Trophoblast cell (in vitro differentiated cells and primary cell): Measurements from ENCODE around the gene KRTAP10-4.

Source experiments
- DNase-seq, 2 donors: peaks; one replicate each; pipeline ENCODE4 v3.0.0-alpha.2; 2016
- H2AFZ ChIP-seq: 2 replicates; pipeline ENCODE4 v1.6.1; 2013; ENCODE audit warnings: low read length, moderate library complexity, mild to moderate bottlenecking; ENCODE audit not compliant: insufficient read depth, poor library complexity
- H2AK5ac ChIP-seq: 2 replicates; pipeline ENCODE4 v1.6.1; 2013; ENCODE audit warnings: mild to moderate bottlenecking, low read length
- H2BK120ac ChIP-seq: 2 replicates; pipeline ENCODE4 v1.6.1; 2013; ENCODE audit warnings: low read length, mild to moderate bottlenecking, moderate library complexity; ENCODE audit not compliant: insufficient read depth, poor library complexity
- H2BK12ac ChIP-seq: 2 replicates; pipeline ENCODE4 v1.6.1; 2013; ENCODE audit warnings: mild to moderate bottlenecking, low read length, moderate library complexity
- H2BK5ac ChIP-seq: 2 replicates; pipeline ENCODE4 v1.6.1; 2013; ENCODE audit warnings: low read length, low read depth, moderate library complexity, mild to moderate bottlenecking; ENCODE audit not compliant: poor library complexity
- H3K14ac ChIP-seq: 2 replicates; pipeline ENCODE4 v1.6.1; 2013; ENCODE audit warnings: mild to moderate bottlenecking, low read length
- H3K18ac ChIP-seq: 2 replicates; pipeline ENCODE4 v1.6.1; 2013; ENCODE audit warnings: mild to moderate bottlenecking, low read length
- H3K23ac ChIP-seq: 2 replicates; pipeline ENCODE4 v1.6.1; 2013; ENCODE audit warnings: low read length
- H3K27ac ChIP-seq: 2 replicates; pipeline ENCODE4 v1.5.1; 2013; ENCODE audit warnings: low read depth, mild to moderate bottlenecking, inconsistent platforms, low read length, moderate library complexity
- H3K27me3 ChIP-seq: 2 replicates; pipeline ENCODE4 v1.6.1; 2013; ENCODE audit warnings: inconsistent platforms, mild to moderate bottlenecking, low read length, moderate library complexity; ENCODE audit not compliant: insufficient read depth
- H3K36me3 ChIP-seq, 2 experiments: 1 replicate in 1 of 2; 2 replicates in 1 of 2; pipeline ENCODE4 v1.6.1; 2013; ENCODE audit warnings: low read length in 2 of 2, mild to moderate bottlenecking in 2 of 2, moderate library complexity in 1 of 2; ENCODE audit not compliant: insufficient read depth in 2 of 2, control insufficient read depth in 1 of 2
- H3K4ac ChIP-seq: 2 replicates; pipeline ENCODE4 v1.6.1; 2013; ENCODE audit warnings: low read depth, mild to moderate bottlenecking, low read length, moderate library complexity
- H3K4me1 ChIP-seq, 2 experiments: 1 replicate in 1 of 2; 2 replicates in 1 of 2; pipeline ENCODE4 v1.6.1; 2013; ENCODE audit warnings: low read length in 2 of 2, mild to moderate bottlenecking in 2 of 2, moderate library complexity in 1 of 2; ENCODE audit not compliant: insufficient read depth in 2 of 2, control insufficient read depth in 1 of 2
- H3K4me2 ChIP-seq: 2 replicates; pipeline ENCODE4 v1.6.1; 2013; ENCODE audit warnings: inconsistent platforms, mild to moderate bottlenecking, low read length, moderate library complexity
- H3K4me3 ChIP-seq: 2 replicates; pipeline ENCODE4 v1.5.1; 2013; ENCODE audit warnings: mild to moderate bottlenecking, low read depth, low read length, inconsistent platforms
- H3K79me1 ChIP-seq: one replicate; pipeline ENCODE4 v1.6.1; 2013; ENCODE audit warnings: low read length
- H3K79me2 ChIP-seq: 2 replicates; pipeline ENCODE4 v1.6.1; 2013; ENCODE audit warnings: low read length, mild to moderate bottlenecking; ENCODE audit not compliant: control insufficient read depth, insufficient read depth, poor library complexity
- H3K9ac ChIP-seq: 2 replicates; pipeline ENCODE4 v1.6.1; 2013; ENCODE audit warnings: mild to moderate bottlenecking, low read length
- H3K9me3 ChIP-seq: 2 replicates; pipeline ENCODE4 v1.6.1; 2013; ENCODE audit warnings: low read depth, mild to moderate bottlenecking, control low read depth, inconsistent platforms, low read length; ENCODE audit not compliant: insufficient read depth
- H4K12ac ChIP-seq: 2 replicates; pipeline ENCODE4 v1.6.1; 2013; ENCODE audit warnings: low read depth, mild to moderate bottlenecking, low read length, moderate library complexity
- H4K8ac ChIP-seq: 2 replicates; pipeline ENCODE4 v1.6.1; 2013; ENCODE audit warnings: low read depth, mild to moderate bottlenecking, low read length, moderate library complexity
- H4K91ac ChIP-seq: one replicate; pipeline ENCODE4 v1.6.1; 2013; ENCODE audit warnings: low read depth, mild to moderate bottlenecking, low read length, moderate library complexity
- WGBS: extraction: QIAGEN DNeasy Blood & Tissue Kit; methylation state at CpG from one replicate; pipeline ENCODE4 v1.1.7; 2013; ENCODE audit warnings: missing lambda C conversion rate; ENCODE audit not compliant: insufficient read length, insufficient coverage; ENCODE audit errors: extremely low coverage; 5-methylcytosine and 5-hydroxymethylcytosine counted together

Gene KRTAP10-4

GRCh38 chr21:44552681-44553080, 20.8 kb upstream of the KRTAP10-4 start:
- H2BK12ac ChIP-seq = no peak overlapping the region
- H3K27ac ChIP-seq = no peak overlapping the region
- H2AK5ac ChIP-seq = no peak overlapping the region
- H3K18ac ChIP-seq = no peak overlapping the region
- H3K27me3 ChIP-seq = no peaks in the 10 kb centered on the region
- H3K23ac ChIP-seq = no peak overlapping the region
- H4K91ac ChIP-seq = no peak overlapping the region
- H4K8ac ChIP-seq = no peak overlapping the region
- no peak overlapping the region for H3K4ac ChIP-seq
- peaks cover 0 to 10% of the 10 kb centered on the region in 2 experiments for H3K4me1 ChIP-seq
- peaks cover 6% of the 10 kb centered on the region for H3K9me3 ChIP-seq
- no peaks in the 10 kb centered on the region for H3K79me2 ChIP-seq
- no peak overlapping the region for H3K14ac ChIP-seq
- peaks cover 0 to 2% of the 10 kb centered on the region in 2 experiments for H3K36me3 ChIP-seq
- no peak overlapping the region for H2AFZ ChIP-seq
- no peak overlapping the region for H3K4me3 ChIP-seq
- H3K79me1 ChIP-seq = peaks cover 11% of the 10 kb centered on the region
- H4K12ac ChIP-seq = no peak overlapping the region
- no peak overlapping the region for H2BK5ac ChIP-seq
- no CpG with 5 or more reads among the region's 13 CpGs for WGBS
- DNase-seq = no peak
- H3K9ac ChIP-seq = no peak overlapping the region
- no peak overlapping the region for H3K4me2 ChIP-seq
- no peak overlapping the region for H2BK120ac ChIP-seq

DNA sequence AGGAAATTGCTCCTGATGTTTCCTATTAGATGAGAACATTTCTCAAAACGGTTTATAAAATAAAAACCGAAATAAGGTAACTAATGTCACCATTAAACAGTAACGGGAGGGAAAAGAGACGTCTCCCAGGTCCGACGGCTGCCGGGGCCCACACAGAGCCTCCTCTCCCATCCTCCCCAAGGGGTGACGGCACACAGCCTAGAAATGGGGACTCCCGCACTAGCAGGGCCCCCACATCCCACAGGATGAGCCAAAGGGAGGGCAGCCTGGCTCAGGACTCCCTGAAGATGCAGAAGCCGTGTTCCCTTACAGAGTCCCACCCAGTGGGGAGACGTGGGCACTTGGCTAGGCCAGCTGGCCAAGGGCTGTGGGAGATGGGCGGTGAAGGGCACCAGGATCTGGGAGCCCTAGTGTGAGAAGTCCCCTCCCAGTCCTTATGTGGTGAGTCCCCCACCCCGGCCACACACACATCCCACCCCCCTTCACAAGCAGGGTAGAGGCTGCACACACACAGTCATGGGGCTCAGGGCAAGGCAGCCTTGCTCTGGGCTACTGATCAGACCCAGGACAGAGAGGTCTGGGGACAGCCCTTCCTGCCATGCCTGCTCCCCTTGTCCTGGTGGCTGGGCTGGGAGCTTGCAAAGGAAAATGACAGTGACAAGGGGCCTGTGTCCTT, 18.2 kb upstream of the KRTAP10-4 start:
- Histone ChIP-seq H3K14ac (no peak overlapping the region), H3K79me1 (no peaks in the 10 kb centered on the region), H3K23ac (no peak overlapping the region), H3K4me2 (no peak overlapping the region), H2BK5ac (no peak overlapping the region), H3K36me3 (no peaks in the 10 kb centered on the region), H3K4me3 (no peak overlapping the region), H2AFZ (no peak overlapping the region), H4K12ac (no peak overlapping the region), H3K9ac (no peak overlapping the region), H3K4ac (no peak overlapping the region), H2AK5ac (no peak overlapping the region), H2BK12ac (no peak overlapping the region), H3K9me3 (peaks cover 4% of the 10 kb centered on the region), H3K18ac (no peak overlapping the region), H3K27ac (no peak overlapping the region), H3K79me2 (no peaks in the 10 kb centered on the region), H4K8ac (no peak overlapping the region), H3K4me1 (peaks cover 0 to 2% of the 10 kb centered on the region in 2 experiments), H3K27me3 (no peaks in the 10 kb centered on the region), H4K91ac (no peak overlapping the region), H2BK120ac (no peak overlapping the region)
- WGBS = no CpG with 5 or more reads among the region's 13 CpGs
- no peak for DNase-seq

- Histone ChIP-seq H3K9me3 (peaks cover 2% of the 10 kb centered on the region), H3K36me3 (no peaks in the 10 kb centered on the region), H3K4me3 (no peak overlapping the region), H3K23ac (no peak overlapping the region), H3K4ac (no peak overlapping the region), H4K12ac (no peak overlapping the region), H4K8ac (no peak overlapping the region), H3K79me1 (no peaks in the 10 kb centered on the region), H3K27ac (no peak overlapping the region), H2BK5ac (no peak overlapping the region), H3K4me1 (peaks cover 0 to 2% of the 10 kb centered on the region in 2 experiments), H3K27me3 (no peaks in the 10 kb centered on the region), H3K9ac (no peak overlapping the region), H4K91ac (no peak overlapping the region), H3K14ac (no peak overlapping the region), H2BK120ac (no peak overlapping the region), H2AK5ac (no peak overlapping the region), H3K18ac (no peak overlapping the region), H2BK12ac (no peak overlapping the region), H2AFZ (no peak overlapping the region), H3K4me2 (no peak overlapping the region), H3K79me2 (no peaks in the 10 kb centered on the region)
- DNase-seq = no peak
- WGBS = no CpG with 5 or more reads among the region's 9 CpGs
These were observed 16.6 kb upstream of the KRTAP10-4 start for GRCh38 chr21:44556879-44557278.

DNA sequence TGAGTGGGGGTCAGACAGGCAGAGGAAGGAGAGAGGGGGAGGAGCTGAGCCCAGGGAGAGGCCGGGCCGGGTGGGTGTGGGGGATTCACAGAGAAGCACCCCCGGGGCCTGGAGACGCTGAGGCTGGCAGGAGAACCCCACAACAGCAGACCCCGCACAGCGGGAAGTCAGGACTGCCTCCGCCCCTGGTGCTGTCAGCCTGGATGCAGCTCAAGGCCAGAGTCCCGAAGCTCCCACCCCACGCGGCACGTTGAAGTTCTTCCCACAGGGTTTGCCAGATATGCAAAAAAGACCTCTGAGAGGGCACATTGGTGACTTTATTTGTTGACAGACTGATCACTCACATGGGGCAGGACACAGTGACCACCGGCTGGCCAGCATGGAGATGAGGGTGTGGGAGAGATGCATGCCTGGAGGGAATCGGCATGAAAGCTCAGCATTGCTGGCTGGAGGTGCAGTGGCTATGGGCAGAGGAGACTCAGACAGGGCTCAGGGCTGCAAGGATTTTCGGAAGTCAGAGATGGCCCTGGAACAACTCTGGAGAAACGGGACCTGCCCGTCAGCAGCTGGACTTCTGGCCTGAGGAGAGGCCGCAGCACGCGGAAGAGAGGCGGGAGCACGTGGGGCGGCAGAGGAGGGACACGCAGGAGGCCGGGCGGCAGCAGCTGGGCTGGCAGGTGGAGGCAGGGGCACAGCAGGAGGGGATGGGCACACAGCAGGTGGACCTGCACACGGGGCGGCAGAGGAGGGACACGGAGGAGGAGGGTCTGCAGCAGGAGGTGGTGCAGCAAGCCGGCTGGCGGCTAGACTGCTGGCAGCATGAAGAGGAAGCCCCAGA, 15.8 kb upstream of the KRTAP10-4 start:
- Histone ChIP-seq H2AK5ac (no peak overlapping the region), H4K91ac (no peak overlapping the region), H3K4me3 (no peak overlapping the region), H3K18ac (no peak overlapping the region), H3K27ac (no peak overlapping the region), H3K4me2 (no peak overlapping the region), H3K4ac (no peak overlapping the region), H2BK120ac (no peak overlapping the region), H3K23ac (no peak overlapping the region), H4K12ac (no peak overlapping the region), H3K79me2 (no peaks in the 10 kb centered on the region), H3K14ac (no peak overlapping the region), H3K9me3 (peaks cover 2% of the 10 kb centered on the region), H3K36me3 (no peaks in the 10 kb centered on the region), H2AFZ (no peak overlapping the region), H3K79me1 (no peaks in the 10 kb centered on the region), H2BK5ac (no peak overlapping the region), H3K9ac (no peak overlapping the region), H4K8ac (no peak overlapping the region), H2BK12ac (no peak overlapping the region), H3K27me3 (no peaks in the 10 kb centered on the region), H3K4me1 (no peaks in the 10 kb centered on the region)
- no CpG with 5 or more reads among the region's 30 CpGs for WGBS
- no peak for DNase-seq
